Gastrocnemius medialis (tissue), 4 donors: ENCODE results near the gene HOMER2. TPM values are rescaled to one million over a fixed set of nuclear protein-coding genes. Genes with fewer than 3 reads are reported as not detected.

Source experiments
- ATAC-seq, 2 donors: fragments of 150-250 bp; one replicate each; pipeline ENCODE4 v1.9.1; 2016
- DNase-seq, 2 donors: peaks; one replicate each; pipeline ENCODE4 v3.0.0-alpha.2; 2019
- H3K27ac ChIP-seq, 4 donors: fragments of 200-600 bp; sonication (generic); 1 replicate in 1 of 4; 2 replicates in 3 of 4; pipeline ENCODE4 v1.5.1; 2016 to 2018; ENCODE audit warnings: mild to moderate bottlenecking in 2 of 4, moderate library complexity in 1 of 4
- H3K27me3 ChIP-seq, 3 donors: fragments of 200-600 bp; sonication (generic) in 2 of 3; 1 replicate in 1 of 3; 2 replicates in 2 of 3; pipeline versions ENCODE4 v1.5.1 to v1.6.0; 2016 to 2019; ENCODE audit warnings: mild to moderate bottlenecking in 1 of 3, moderate library complexity in 1 of 3
- H3K36me3 ChIP-seq, 2 donors: fragments of 200-600 bp; sonication (generic) in 1 of 2; one replicate each; pipeline ENCODE4 v1.5.1; 2017 to 2018
- H3K4me1 ChIP-seq, 2 donors: fragments of 200-600 bp; sonication (generic) in 1 of 2; one replicate each; pipeline ENCODE4 v1.5.1; 2016 to 2017; ENCODE audit warnings: mild to moderate bottlenecking in 2 of 2
- H3K4me3 ChIP-seq, 4 donors: fragments of 200-600 bp; sonication (generic) in 3 of 4; 1 replicate in 1 of 4; 2 replicates in 3 of 4; pipeline ENCODE4 v1.5.1; 2016 to 2019; ENCODE audit warnings: mild to moderate bottlenecking in 2 of 4
- H3K9me3 ChIP-seq, 3 donors: fragments of 200-600 bp; sonication (generic) in 2 of 3; 1 replicate in 1 of 3; 2 replicates in 2 of 3; pipeline ENCODE4 v1.5.1; 2016 to 2019
- POLR2A ChIP-seq, 2 donors: fragments of 450-650 bp; IDR thresholded peaks; one replicate each; pipeline ENCODE4 v1.6.1; 2017; ENCODE audit warnings: antibody characterized with exemption in 2 of 2, mild to moderate bottlenecking in 2 of 2, moderate library complexity in 2 of 2
- in situ Hi-C, 4 donors: fragments of 200-750 bp; cut with MboI; loops; one replicate each; pipeline versions ENCODE4 v1.15.0 to v1.8.0; 2017; ENCODE audit warnings: low sequenced_read_pairs in 4 of 4
- intact Hi-C: fragments of 100-400 bp; cut with DNase I; formaldehyde crosslinking; loops from one replicate; pipeline ENCODE4 v1.15.1; 2023; ENCODE audit warnings: low total_unique reads
- total RNA-seq, 4 donors: library from RNA; depleted of rRNA; stranded (reverse); fragments of >200 nt; gene quantifications; one replicate each; pipeline versions ENCODE4 v1.1.0 to v1.2.3, GENCODE V29; 2016
- TF ChIP-seq, protein P1 (sequence below), 5 experiments: fragments of 450-650 bp in 3 of 5; fragments of 200-600 bp in 2 of 5; sonication (generic) in 2 of 5; IDR thresholded peaks in 4 of 5; conservative IDR thresholded peaks in 1 of 5; 1 replicate in 4 of 5; 2 replicates in 1 of 5; pipeline ENCODE4 v1.5.1; 2016 to 2019; ENCODE audit warnings: antibody characterized with exemption in 5 of 5, mild to moderate bottlenecking in 3 of 5, moderate library complexity in 3 of 5

Gene HOMER2
- total RNA-seq, 4 donors from 2014 or later: 51.6 to 132 (median 94.5) TPM

DNA sequence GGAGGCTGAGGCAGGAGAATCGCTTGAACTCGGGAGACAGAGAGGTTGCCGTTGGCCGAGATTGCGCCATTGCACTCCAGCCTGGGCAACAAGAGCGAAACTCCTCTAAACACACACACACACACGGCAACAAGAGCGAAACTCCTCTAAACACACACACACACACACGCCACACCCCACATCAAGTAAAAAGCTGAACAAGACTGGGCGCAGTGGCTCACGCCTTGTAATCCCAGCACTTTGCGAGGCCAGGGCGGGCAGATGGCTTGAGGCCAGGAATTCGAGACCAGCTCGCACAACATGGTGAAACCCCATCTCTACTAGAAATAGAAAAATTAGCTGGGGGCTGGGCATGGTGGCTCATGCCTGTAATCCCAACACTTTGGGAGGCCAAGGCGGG lies 49.0 kb downstream of the HOMER2 start:
- in situ Hi-C loops (no loop called here), intact Hi-C loops (no loop called here)
- no peak for DNase-seq
- H3K9me3 ChIP-seq: no peaks in the 10 kb centered on the region
- H3K36me3 ChIP-seq: no peaks in the 10 kb centered on the region
- no peaks in the 10 kb centered on the region for H3K27me3 ChIP-seq
- TF ChIP-seq, protein P1, sequence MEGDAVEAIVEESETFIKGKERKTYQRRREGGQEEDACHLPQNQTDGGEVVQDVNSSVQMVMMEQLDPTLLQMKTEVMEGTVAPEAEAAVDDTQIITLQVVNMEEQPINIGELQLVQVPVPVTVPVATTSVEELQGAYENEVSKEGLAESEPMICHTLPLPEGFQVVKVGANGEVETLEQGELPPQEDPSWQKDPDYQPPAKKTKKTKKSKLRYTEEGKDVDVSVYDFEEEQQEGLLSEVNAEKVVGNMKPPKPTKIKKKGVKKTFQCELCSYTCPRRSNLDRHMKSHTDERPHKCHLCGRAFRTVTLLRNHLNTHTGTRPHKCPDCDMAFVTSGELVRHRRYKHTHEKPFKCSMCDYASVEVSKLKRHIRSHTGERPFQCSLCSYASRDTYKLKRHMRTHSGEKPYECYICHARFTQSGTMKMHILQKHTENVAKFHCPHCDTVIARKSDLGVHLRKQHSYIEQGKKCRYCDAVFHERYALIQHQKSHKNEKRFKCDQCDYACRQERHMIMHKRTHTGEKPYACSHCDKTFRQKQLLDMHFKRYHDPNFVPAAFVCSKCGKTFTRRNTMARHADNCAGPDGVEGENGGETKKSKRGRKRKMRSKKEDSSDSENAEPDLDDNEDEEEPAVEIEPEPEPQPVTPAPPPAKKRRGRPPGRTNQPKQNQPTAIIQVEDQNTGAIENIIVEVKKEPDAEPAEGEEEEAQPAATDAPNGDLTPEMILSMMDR (IDR thresholded peaks at IDR 0.05 in 4 of 5, conservative IDR thresholded peaks at IDR 0.05 in 1 of 5): no peak
- TF ChIP-seq POLR2A (IDR thresholded peaks at IDR 0.05): no peak
- ATAC-seq: no peak
- peaks cover 34 to 45% of the 10 kb centered on the region in 2 donors for H3K4me1 ChIP-seq
- H3K4me3 ChIP-seq: no peak overlapping the region
- peak overlapping the region in 2 of 4 donors; percentile 13 to 20 for H3K27ac ChIP-seq

DNA sequence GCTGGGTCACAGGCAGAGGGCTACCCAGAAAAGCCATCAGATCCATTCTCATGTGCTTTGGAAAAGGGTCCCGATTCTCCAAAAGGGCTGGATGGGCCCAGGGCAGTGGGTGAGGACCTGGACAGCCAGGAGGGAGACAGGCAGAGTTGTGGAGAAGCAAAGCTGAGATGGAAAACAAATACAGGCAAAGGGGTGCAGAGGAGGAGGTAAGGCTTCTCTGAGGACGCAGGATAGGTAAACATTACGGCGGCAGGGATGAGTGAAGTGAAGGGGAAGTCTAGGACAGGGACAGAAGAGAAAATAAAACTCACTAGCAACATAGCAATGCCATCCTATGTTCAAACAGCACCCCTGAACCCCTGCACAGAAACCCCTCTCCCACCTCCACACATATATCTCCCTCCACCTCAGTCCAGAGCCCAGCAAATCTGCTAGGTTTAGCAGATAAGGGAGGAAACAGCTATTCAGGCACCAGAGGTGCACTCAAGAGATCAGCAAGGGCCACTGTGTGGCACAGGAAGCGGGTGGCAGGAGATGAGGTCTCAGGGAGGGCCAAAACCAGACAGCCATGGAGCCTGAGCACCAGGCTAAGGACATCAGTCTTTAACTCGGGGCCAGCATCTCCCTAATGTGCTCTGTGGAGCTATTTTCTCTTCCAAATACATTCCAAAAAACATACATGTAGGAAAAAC lies 51.3 kb downstream of the HOMER2 start:
- H3K27ac ChIP-seq: peak overlapping the region; percentile 35 to 79 (median 62)
- intact Hi-C loops: no loop called here
- in situ Hi-C loops: no loop called here
- H3K4me3 ChIP-seq: no peak overlapping the region
- H3K27me3 ChIP-seq: no peaks in the 10 kb centered on the region
- TF ChIP-seq, protein P1 (IDR thresholded peaks at IDR 0.05 in 4 of 5, conservative IDR thresholded peaks at IDR 0.05 in 1 of 5): no peak
- no peak for TF ChIP-seq POLR2A (IDR thresholded peaks at IDR 0.05)
- no peak for ATAC-seq
- H3K4me1 ChIP-seq: peaks cover 42 to 52% of the 10 kb centered on the region in 2 donors
- no peak for DNase-seq
- no peaks in the 10 kb centered on the region for H3K36me3 ChIP-seq
- H3K9me3 ChIP-seq: no peaks in the 10 kb centered on the region

DNA sequence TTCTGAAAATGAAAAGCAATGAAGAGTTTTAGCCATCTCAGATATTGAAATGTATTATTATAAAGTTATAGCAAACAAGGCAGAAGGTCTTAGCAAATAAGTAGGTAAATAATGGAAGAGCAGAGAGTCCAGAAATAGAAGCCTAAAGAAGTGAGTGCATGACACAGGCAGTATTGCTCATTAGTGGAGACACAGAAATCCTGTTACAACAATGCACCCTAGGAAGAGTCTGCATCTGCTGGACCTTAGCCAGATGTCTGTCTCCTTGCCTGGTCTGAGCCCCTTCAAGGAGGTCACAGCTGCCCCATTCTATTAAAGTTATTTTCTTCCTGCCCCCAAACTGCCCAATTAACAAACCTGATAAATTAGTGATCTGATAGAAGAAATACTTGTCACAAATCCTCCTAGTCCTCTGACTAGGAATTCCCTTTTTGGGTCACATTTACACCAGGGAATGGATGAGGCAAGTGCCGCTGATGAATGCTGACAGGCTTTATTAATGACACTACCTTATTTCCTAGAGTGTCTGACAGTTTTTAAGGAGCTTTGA lies 51.9 kb downstream of the HOMER2 start:
- H3K4me1 ChIP-seq: peaks cover 41 to 55% of the 10 kb centered on the region in 2 donors
- no peak for TF ChIP-seq POLR2A (IDR thresholded peaks at IDR 0.05)
- TF ChIP-seq, protein P1 (IDR thresholded peaks at IDR 0.05 in 4 of 5, conservative IDR thresholded peaks at IDR 0.05 in 1 of 5): no peak
- no peaks in the 10 kb centered on the region for H3K27me3 ChIP-seq
- H3K9me3 ChIP-seq: no peaks in the 10 kb centered on the region
- no peak for ATAC-seq
- H3K36me3 ChIP-seq: no peaks in the 10 kb centered on the region
- intact Hi-C loops (no loop called here), in situ Hi-C loops (no loop called here)
- H3K4me3 ChIP-seq: no peak overlapping the region
- peak overlapping the region; percentile 35 to 79 (median 62) for H3K27ac ChIP-seq
- DNase-seq: no peak

DNA sequence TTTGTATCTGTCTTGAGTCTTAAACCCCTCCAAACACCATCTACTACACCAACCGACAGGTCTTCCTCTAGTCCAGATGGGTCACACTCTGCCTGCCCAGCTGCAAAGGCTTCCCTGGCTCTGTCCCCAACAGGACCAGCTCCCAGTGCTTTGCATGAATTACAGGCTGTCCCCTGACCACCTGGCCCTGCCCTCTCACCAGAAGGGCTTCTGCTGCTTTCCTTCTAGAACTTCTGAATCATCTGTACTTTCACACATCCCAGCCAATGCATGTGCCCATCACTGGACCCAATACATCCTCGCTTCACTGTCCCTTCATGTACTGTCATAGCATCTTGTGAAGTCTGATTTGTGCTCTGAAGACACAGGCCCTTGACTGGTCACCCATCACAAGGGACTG lies 53.6 kb downstream of the HOMER2 start:
- DNase-seq (peak; percentile 64 to 74), ATAC-seq (peak; percentile 79 to 98)
- no peaks in the 10 kb centered on the region for H3K27me3 ChIP-seq
- peak overlapping the region; percentile 0 to 79 (median 62) for H3K27ac ChIP-seq
- H3K9me3 ChIP-seq: no peaks in the 10 kb centered on the region
- H3K4me1 ChIP-seq: peaks cover 35 to 55% of the 10 kb centered on the region in 2 donors
- in situ Hi-C loops: no loop called here
- no peak overlapping the region for H3K4me3 ChIP-seq
- TF ChIP-seq POLR2A (IDR thresholded peaks at IDR 0.05): no peak
- TF ChIP-seq, protein P1 (IDR thresholded peaks at IDR 0.05 in 4 of 5, conservative IDR thresholded peaks at IDR 0.05 in 1 of 5): no peak
- H3K36me3 ChIP-seq: no peaks in the 10 kb centered on the region
- intact Hi-C loops: no loop called here
